GM21737 (cell line): ENCODE measurements around the gene MAP3K3.
A peak's percentile ranks its signal among the peaks of the same experiment; 100 is the strongest.
"Not testable (repeated sequence)": the region's sequence is repeated elsewhere in the genome, so short reads cannot be mapped to it uniquely, and the experiment has no call there.

Experiments
- ATAC-seq: cut with Tn5 transposase; IDR thresholded peaks from one replicate; pipeline ENCODE4 v1.9.1; 2021; ENCODE audit warnings: mild to moderate bottlenecking, moderate library complexity; ENCODE audit not compliant: unreplicated experiment

MAP3K3 gene

DNA sequence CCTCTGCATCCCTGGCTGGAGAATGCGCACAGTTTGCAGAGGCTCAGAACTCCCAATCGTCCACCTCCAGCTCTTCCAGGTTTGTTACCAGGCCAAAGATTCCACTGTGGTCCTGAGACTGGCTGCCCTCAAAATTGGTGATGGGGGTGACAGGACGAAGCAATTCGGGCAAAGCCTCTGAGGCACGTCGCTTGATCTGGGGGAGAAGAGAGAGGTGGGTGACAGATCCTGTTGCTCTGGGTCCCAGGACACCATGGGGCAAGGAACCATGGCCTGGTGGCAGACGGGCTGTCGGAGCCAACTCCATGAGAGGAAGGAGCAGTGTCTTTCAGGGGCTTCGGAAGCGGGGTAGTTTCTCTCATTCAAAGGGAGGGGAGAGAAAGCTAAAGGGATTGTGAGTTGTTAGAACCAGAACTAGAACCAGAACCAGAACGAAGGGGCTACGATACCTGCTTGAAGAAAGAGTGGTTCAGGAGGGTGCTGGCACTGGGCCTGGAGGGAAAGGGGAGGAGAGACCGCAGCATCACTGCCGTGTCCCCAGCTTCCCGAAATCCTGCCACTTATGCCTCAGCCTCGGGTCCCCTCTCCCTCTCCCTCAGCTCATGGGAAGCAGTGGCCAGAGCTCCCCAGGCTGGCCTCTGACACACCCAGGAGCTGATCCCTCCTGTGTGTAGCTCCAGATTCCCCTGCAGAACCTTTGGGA is 81.5 kb downstream of the MAP3K3 start:
- ATAC-seq = no peak

DNA sequence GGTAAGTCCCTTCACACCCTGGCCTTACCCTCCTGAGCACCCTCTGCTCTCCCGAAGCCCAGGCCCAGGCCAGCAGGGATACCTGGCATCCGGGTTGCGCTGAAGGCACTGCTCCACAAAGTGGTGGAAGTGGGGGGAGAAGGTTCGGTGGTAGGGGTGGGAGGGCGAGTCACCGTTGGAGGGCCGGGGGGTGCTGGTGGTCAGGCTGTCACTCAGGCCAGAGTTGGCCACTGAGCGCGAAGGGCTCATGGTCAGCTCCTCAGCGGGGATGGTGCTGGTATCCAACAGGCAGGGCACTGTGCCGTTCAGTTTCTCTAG is 82.0 kb downstream of the MAP3K3 start:
- ATAC-seq = no peak

DNA sequence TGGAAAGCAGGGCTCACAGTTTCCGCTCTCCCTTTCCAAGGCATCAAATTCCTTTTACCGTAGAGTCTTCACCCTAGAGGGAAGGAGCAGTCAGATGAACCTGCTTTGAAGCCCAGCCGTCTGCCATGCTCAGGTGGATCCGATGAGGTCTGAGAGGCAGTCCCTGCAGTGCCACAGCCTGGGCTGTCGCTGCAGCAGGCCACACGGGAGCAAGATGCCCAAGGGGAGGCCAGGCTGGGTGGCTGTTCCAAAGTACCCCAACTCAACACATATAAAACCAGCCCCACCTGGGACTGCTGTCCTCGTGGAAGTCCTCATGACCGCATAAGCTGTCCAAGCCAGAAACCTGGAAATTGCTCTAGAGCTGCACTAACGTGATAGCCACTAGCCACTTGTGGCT is 82.6 kb downstream of the MAP3K3 start:
- no peak for ATAC-seq

DNA sequence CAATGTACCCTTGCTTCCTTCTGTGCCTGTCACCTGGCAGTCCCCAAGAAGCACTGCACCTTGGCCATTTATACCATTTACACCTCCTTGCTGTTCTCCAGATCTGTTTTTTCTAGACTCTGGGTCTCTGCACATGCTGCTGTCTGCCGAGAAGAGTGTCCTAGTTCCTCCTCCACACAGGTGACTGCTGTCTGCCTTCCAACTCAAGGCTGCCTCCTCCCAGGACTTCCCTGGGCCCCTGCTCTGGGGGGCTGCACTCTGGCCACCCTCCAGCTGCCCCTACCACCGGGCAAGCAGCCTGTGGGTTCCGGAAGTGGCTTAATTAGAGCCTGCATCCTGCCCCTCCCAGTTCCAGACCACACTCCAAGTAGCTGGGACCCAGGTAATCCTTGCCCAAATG is 83.4 kb downstream of the MAP3K3 start:
- no peak for ATAC-seq

DNA sequence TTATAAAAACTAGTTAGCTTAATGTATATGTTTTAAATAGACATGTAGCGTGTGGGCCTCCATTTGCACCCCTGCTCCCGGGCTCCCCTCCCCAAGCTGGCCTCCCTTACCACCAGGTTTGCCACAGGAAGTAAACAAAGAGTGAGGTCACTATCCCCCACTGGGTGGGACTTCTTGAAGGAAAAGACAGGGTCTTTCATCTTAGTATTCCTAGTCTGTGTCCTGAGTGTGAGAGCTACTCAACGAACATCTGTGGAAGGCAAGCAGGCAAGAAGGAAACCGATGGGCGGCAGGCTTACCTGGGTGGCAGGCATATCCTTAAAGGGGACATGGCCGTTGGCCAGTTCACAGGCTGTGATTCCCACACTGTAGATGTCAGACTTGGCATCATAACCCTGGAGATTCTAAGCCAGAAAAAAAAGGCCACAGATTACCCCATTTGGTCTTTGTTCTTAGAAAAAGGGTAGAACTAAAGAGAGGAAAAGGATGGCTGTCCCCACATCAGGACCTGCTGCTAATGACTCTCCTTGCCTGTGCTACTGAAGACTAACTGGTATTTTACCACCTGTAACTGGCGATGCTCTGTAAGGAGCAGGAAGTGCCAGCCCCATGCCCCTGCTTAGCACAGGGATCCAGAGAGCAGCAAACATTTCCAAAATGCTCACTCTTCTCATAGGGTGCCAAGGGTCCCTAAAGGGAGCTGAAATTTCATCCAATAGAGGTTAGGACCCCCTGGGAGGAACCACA is 84.3 kb downstream of the MAP3K3 start:
- ATAC-seq = no peak

DNA sequence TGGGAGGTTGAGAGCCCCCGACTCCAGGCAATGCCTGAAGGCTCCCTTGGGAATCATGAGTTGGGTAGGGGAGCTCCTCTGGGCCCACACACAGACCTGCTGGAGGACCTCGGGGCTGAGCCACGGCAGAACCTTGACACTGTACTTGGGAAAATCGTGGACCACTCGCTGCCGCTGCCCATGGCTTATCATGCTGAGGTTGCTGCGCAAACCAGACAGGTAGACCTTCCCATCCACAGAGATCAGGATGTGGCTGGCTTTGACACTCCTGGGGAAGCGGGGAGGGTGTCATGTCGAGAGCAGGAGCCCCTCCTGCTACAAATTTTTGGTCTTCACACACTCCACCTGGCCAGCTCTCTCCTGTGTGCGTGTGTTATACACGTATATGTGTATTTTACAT is 84.9 kb downstream of the MAP3K3 start:
- ATAC-seq = no peak

DNA sequence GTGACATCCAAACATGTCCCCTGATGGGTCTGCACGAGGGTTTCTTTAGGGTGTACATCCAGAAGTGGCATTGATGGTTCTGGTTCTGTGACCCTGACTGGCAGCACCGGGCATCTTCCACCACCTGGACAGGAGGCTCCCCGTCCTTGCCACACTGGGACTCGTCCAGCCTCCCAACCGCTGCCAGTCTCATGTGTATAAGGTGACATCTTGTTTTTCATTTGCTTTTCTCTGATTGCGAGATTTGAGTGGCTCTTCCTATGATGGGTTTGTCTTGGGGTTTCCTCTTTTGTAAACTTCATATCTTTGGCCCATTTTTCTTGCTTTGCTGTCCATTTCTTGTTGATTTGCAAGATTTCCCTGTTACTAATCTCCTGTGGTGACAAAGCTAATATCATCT is 86.9 kb downstream of the MAP3K3 start:
- ATAC-seq = no peak

DNA sequence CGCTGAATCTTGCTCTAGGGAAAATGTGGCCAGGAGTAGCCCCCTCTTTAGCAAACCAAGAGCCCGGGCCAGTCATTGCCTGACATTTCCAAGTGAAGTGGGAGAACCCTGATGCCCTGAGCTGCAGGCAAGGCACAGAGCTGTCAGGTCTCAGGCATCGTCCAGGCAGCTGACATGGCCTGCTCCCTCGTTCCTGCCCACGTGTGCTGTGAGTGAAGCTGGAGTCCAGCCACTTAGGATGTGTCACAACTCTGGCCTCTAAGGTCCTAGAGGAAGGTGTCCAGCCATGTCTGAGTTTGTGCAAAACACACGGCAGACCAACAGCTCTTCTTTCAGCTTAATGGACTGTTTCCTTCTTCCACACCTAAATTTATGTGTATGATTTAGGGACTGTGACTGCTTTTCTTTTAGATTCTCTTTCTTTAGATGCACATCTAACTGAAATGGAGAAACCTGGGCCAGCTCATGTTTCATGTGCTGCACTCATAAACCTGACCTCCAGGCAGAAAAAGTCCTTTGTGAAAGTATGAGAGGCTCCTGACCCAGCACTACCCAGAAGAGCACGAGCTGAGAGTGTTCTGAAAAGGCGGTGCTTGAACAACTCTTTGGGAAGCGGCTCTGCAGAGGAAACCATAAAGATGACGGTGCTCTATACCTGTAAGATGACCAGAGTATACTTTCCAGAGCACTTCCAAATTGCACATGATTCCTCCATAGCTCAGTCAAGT is 92.5 kb downstream of the MAP3K3 start:
- no peak for ATAC-seq

DNA sequence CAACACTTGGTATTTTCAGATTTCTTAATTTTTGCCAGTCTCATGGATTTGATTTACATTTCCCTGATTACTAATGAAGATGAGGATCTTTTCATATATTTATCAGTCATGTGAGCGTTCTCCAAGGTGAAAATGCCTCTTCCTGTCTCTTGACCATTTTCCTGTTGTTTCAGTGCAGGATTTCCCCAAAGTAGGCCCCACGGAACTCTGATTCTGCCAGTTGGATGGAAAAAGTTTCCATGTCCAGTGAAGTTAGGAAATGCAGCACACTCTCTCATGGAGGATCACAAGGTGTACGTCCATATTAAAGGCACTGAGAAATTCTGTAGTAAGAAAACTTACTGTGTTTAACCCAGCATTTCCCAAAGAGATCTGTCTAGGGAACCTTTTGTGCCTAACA is 94.2 kb downstream of the MAP3K3 start:
- ATAC-seq = no peak

DNA sequence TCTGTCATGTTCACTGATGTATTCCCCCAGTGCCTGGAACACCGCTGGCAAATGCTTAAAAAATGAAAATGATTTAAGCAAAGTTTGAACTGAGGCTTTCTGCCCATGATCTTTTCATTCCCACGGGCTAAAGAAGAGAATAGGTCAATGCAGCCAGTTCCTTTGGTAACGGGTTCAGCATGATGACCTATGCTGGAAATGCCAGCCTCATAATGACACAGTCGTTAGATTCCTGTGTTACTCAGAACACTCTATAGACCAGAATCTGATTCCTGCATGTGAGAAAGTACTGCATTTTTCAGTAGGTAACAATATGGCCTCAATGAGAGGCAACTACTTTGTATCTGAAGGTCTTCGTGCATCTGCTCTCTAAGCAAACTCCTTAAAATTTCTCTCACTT is 96.8 kb downstream of the MAP3K3 start:
- ATAC-seq = no peak

DNA sequence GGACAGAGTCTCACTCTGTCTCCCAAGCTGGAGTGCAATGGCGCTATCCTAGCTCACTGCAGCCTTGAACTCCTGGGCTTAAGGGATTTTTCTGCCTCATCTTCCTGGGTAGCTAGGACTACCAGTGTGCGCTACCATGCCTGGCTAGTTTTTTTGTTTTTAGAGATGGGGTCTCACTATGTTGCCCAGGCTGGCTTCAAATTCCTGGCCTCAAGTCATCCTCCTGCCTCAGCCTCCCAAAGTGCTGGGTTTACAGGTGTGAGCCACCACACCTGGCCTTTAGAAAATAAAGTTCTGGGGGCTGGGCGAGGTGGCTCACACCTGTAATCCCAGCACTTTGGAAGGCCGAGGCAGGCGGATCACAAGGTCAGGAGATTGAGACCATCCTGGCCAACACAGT is 98.0 kb downstream of the MAP3K3 start:
- not testable (repeated sequence) for ATAC-seq

DNA sequence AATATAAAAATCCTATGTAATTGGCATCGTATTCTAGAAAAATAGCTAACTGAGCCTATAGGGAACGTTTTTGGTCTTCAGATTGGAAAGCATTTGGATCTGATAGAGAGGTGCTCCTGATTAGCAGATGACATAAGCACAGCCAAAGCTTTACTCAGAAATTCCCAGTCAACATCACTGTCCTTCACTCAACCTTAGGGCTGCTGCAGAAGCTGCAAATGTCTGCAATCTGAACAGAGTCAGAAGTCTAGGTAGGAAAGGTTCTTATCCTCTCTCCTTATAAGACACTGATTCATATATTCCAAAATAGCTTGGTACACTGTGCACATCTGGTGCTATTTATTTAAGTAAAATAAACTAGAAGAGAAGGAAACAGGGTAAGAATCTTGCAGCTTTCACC is 100.2 kb downstream of the MAP3K3 start:
- no peak for ATAC-seq

DNA sequence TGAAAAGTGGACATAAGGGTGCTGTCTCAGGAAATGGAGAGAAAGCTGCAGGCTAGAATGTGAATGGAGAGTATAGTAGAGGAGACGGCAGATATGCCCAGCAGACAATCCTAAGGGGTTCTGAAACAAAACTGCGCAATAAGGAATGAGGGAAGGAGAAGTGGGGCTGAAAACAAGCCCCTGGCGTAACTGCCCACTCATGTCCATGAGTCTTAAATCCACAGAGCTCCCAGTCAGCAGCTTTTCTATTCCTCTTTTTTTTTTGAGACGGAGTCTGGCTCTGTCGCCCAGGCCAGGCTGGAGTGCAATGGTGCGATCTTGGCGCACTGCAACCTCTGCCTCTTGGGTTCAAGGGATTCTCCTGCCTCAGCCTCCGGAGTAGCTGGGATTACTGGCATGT is 113.5 kb downstream of the MAP3K3 start:
- ATAC-seq = no peak

DNA sequence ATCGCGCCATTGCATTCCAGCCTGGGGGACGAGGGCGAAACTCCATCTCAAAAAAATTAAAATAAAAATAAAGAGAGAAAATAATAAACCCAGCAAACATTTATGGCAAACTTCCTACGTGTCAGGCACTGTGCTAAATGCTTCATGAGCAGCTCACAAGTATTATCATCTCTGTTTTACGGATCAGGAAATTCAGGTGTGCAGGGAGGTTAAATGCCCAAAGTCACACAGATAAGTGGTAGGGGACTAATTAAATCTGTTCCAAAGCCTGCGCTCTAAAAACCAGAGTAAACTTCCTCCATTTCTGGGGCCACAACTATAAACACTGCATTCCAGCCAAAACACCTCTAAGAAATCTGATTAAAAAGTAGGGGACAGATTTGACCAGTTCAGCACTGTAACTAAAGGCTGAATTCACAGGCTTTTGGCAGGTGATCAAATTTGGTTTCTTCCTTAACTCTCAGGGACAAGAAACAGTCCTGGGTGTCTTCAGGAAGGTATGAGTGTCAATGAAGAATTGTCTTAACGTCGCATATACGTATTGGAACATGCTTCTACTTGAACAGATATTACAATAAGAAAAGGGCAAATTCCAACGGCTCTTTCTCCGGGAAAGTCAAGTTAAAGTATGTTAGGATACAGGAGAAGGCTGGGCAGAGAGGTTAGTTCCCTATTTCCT is 118.4 kb downstream of the MAP3K3 start:
- no peak for ATAC-seq

DNA sequence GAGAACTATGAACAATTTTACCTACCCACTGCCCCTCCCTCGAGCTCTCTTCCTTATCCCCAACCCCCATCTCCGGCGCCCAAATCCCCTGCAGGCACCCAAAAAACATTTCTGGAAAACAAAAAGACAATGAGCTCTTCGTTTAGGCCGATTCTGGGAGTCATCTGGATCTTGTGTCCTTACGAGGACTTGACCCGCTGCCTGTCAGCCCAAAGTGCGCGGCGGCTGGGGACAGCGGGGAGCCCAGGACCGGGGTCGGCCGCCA is 118.9 kb downstream of the MAP3K3 start:
- peak; percentile 23 for ATAC-seq

DNA sequence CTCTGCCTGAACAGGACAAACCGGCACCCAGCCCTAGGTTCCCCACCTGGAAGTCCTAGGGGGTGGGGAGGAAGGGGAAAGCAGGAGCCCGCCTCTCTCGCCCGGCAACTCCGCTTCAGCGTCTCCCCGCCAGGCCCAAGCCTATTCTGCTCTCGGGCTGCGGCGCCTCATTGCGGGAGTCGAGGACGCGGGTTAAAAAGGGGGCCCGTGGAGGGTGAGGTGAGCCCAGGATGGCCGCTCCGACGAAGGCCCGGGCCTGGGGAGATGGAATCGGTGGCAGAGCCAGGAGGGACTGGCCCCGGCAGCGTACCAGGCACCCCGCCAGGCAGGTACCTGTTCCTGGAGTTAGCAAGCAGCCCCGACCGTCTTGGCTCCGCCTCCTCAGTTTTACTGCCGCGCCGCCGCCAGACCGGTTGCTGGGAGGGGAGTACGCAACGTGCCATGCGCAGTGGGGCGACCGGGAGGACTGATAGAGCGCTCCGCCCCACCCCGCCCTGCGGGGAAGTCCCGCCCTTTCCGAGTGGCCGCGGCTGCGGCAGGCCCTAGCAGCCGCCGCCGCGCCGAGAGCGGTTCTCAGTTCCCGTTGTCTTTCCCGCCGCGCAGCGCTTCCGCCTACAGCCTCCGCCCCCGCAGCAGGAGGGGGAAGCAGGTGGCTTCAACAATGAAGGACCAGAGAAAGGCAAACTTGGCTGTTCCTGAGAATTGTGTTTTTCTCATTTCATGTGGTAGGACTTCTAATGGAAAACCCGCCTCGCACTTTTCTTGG is 119.4 kb downstream of the MAP3K3 start, which contains the start of gene STRADA:
Gene STRADA, minus strand, starts transcription at position 392 of the 766 bp plus-strand sequence. CDS start 13,430 bp downstream, outside the sequence.
- ATAC-seq = peak; percentile 87
